ENCODE results near the gene HES1. TPM values are rescaled to one million over a fixed set of nuclear protein-coding genes. Genes with fewer than 3 reads are reported as not detected.

HES1 gene
- total and polyA plus RNA-seq, 4 donors: 5.3 to 12.5 (median 9.0) TPM

- Histone ChIP-seq H3K27ac (ENCODE audit: low read depth in 1 of 2, low read length in 2 of 2) (peak overlapping the region; percentile 1 to 57), H3K4me3 (ENCODE audit: low read depth in 1 of 3, low read length in 3 of 3) (no peak overlapping the region), H3K36me3 (ENCODE audit: control insufficient read depth in 4 of 4, insufficient read depth in 3 of 4, low read depth in 1 of 4, low read length in 3 of 4) (no peaks in the 10 kb centered on the region), H3K9ac (ENCODE audit: low read depth in 1 of 2, low read length in 2 of 2) (no peak overlapping the region), H3K9me3 (ENCODE audit: control insufficient read depth in 4 of 4, low read length in 3 of 4) (no peaks in the 10 kb centered on the region), H3K4me1 (ENCODE audit: control insufficient read depth in 4 of 4, insufficient read depth in 4 of 4, low read length in 3 of 4) (peaks cover 5 to 65% (median 52%) of the 10 kb centered on the region in 4 donors), H3K27me3 (ENCODE audit: control insufficient read depth in 4 of 4, insufficient read depth in 4 of 4, low read length in 3 of 4) (no peaks in the 10 kb centered on the region)
- TF ChIP-seq YY1 (IDR thresholded peaks at IDR 0.05): no peak
- no peak for TF ChIP-seq ATF3 (IDR thresholded peaks at IDR 0.05)
- no peak for TF ChIP-seq JUND (IDR thresholded peaks at IDR 0.05)
- no peak for TF ChIP-seq FOXA1 (IDR thresholded peaks at IDR 0.05)
- no peak for TF ChIP-seq ZBTB33 (IDR thresholded peaks at IDR 0.05)
- no peak for TF ChIP-seq REST (IDR thresholded peaks at IDR 0.05)
- TF ChIP-seq RXRA (IDR thresholded peaks at IDR 0.05): no peak
- no peak for TF ChIP-seq HNF4A (conservative IDR thresholded peaks at IDR 0.05)
- no peak for TF ChIP-seq NR2F2 (IDR thresholded peaks at IDR 0.05)
- no peak for TF ChIP-seq CTCF (IDR thresholded peaks at IDR 0.05; ENCODE audit: low read depth, low read length, missing input control)
- no peak for TF ChIP-seq SP1 (IDR thresholded peaks at IDR 0.05)
- DNase-seq (ENCODE audit: low spot score): no peak
- WGBS: 79% methylated on average over 10 of the region's 10 CpGs
Measured at GRCh38 chr3:194098081-194098842, 37.7 kb upstream of the HES1 start.

- H3K36me3 ChIP-seq (ENCODE audit: control insufficient read depth in 4 of 4, insufficient read depth in 3 of 4, low read depth in 1 of 4, low read length in 3 of 4): no peaks in the 10 kb centered on the region
- no peak for TF ChIP-seq RAD21 (IDR thresholded peaks at IDR 0.05)
- no peak for TF ChIP-seq NR2F2 (IDR thresholded peaks at IDR 0.05)
- TF ChIP-seq ATF3 (IDR thresholded peaks at IDR 0.05): no peak
- no peak for TF ChIP-seq TAF1 (conservative IDR thresholded peaks at IDR 0.05)
- no peak for TF ChIP-seq SP1 (IDR thresholded peaks at IDR 0.05)
- no peak for TF ChIP-seq YY1 (IDR thresholded peaks at IDR 0.05)
- no peak for TF ChIP-seq HNF4A (conservative IDR thresholded peaks at IDR 0.05)
- no peak for TF ChIP-seq CTCF (IDR thresholded peaks at IDR 0.05; ENCODE audit: low read depth, low read length, missing input control)
- no peak for TF ChIP-seq RXRA (IDR thresholded peaks at IDR 0.05)
- no peak for TF ChIP-seq ZBTB33 (IDR thresholded peaks at IDR 0.05)
- no peak for TF ChIP-seq FOXA1 (IDR thresholded peaks at IDR 0.05)
- H3K4me1 ChIP-seq (ENCODE audit: control insufficient read depth in 4 of 4, insufficient read depth in 4 of 4, low read length in 3 of 4): peaks cover 5 to 68% (median 55%) of the 10 kb centered on the region in 4 donors
- H3K9ac ChIP-seq (ENCODE audit: low read depth in 1 of 2, low read length in 2 of 2): no peak overlapping the region
- 94% methylated on average over 4 of the region's 4 CpGs for WGBS
- H3K27me3 ChIP-seq (ENCODE audit: control insufficient read depth in 4 of 4, insufficient read depth in 4 of 4, low read length in 3 of 4): no peaks in the 10 kb centered on the region
- H3K9me3 ChIP-seq (ENCODE audit: control insufficient read depth in 4 of 4, low read length in 3 of 4): no peaks in the 10 kb centered on the region
- H3K27ac ChIP-seq (ENCODE audit: low read depth in 1 of 2, low read length in 2 of 2): no peak overlapping the region
- DNase-seq (ENCODE audit: low spot score): no peak
- H3K4me3 ChIP-seq (ENCODE audit: low read depth in 1 of 3, low read length in 3 of 3): no peak overlapping the region
Measured at GRCh38 chr3:194098843-194099183, 37.1 kb upstream of the HES1 start.
